HG03342 (cell line): ENCODE measurements around the gene PRCC.
"Not testable (repeated sequence)": the region's sequence is repeated elsewhere in the genome, so short reads cannot be mapped to it uniquely, and the experiment has no call there.

Experiments used
- ATAC-seq: cut with Tn5 transposase; IDR thresholded peaks from one replicate; pipeline ENCODE4 v1.9.1; 2021; ENCODE audit warnings: mild to moderate bottlenecking, moderate library complexity; ENCODE audit not compliant: unreplicated experiment

PRCC gene

GRCh38 chr1:156744344-156744743 is 23.0 kb upstream of the PRCC start:
- ATAC-seq = no peak

GRCh38 chr1:156744786-156745419 is 22.4 kb upstream of the PRCC start:
- ATAC-seq = no peak

- ATAC-seq = no peak
Observed at GRCh38 chr1:156745881-156746280, 21.5 kb upstream of the PRCC start.

DNA sequence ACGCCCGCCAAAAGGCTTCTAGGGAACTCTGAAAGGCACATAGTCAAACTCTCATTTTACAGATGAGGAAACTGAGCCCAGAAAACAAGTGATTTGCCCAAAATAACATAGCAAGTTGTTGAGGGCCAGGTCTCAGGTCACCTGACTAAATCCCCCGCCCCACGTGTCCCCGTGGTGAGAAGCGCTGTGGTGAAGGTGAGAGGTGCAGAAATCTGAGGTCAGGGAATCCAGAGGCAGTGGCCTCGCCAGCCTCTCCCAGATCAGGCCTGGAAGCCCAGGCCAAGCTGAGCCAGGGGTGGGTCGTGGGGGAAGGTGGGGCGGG is 21.0 kb upstream of the PRCC start:
- ATAC-seq = no peak

GRCh38 chr1:156746728-156747631 is 20.4 kb upstream of the PRCC start:
- ATAC-seq = no peak

- no peak for ATAC-seq
Observed at GRCh38 chr1:156747742-156748669, 19.3 kb upstream of the PRCC start.

DNA sequence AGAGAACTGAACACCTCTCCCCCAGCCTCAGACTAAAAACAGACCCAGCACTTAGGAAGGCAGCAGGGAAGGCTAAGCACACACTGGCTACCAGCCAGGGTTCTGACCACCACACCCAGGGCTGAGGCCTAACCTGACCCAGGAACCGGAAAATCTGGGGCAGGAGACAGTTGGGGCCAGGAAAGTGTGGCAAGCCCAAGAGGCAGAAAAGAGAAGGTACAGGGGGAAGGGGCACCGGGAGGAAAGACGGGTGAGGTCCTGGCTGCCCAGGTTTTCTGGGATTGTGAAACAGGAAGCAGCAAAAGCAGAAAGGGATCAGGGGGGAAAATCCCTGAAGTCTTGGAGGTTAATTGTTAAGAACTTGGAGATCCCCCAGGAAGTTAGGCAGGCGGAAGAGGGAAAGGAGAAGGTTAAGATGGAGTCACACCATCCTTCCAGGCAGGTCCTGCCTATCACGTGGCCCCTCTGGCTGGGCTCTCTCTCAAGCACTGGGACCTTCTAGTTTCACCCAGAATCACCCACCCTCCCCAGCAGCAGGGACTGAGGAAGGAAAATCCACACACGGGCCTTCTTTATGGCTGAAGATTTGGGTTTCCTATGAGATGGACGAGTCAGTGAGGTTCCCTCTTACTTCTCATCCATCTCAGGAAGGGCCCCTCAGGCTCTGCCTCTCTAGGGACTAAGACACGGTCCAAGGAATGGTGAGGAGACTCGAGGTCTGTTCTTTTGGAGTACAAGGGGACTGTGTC is 18.5 kb upstream of the PRCC start:
- ATAC-seq = no peak

- no peak for ATAC-seq
Observed at GRCh38 chr1:156749419-156750118, 17.8 kb upstream of the PRCC start.

GRCh38 chr1:156750191-156750672 is 17.1 kb upstream of the PRCC start:
- ATAC-seq = no peak

GRCh38 chr1:156750711-156751450 is 16.5 kb upstream of the PRCC start:
- peak; percentile 15 for ATAC-seq

GRCh38 chr1:156751451-156751756 is 15.9 kb upstream of the PRCC start, which contains the start of gene HDGF:
Gene HDGF, minus strand, starts transcription at chr1:156751675. Its CDS starts 246 bp downstream, at chr1:156751429.
- ATAC-seq = peak; percentile 13

DNA sequence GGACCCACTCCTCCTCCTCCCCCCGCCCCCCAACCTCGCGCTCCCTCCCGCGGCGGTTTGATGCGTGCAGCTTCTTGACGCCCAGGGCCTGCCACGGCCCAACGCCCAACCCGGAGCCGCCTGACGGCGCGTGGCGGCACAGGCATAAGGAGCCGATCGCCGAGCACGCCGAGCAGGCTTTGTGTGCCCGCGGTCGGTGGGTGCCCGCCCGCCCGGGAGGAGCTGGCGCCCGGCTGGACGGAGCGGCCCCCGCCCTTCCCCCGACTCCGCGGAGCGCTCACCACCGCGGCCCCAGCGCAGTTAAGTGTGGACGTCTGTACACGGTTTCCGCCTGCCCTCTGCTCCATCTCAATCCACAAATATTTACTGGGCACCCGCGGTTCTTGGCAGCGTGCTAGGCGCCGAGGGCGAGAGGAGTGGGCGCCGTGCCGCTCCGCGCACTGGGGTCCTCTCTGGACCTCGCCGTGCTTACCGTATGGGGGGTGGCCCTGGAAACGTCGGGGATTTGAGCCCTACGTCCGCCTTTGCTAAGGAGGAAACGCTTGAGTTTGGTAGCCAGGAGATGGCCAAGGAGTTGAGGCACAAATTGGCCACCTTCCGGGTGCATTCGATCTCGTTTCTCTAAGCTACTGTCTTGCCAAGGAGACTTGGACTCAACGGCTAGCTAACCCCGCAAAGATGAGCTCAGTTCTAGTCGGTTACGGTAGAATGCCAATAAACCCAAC is 15.4 kb upstream of the PRCC start:
- ATAC-seq = peak; percentile 51

DNA sequence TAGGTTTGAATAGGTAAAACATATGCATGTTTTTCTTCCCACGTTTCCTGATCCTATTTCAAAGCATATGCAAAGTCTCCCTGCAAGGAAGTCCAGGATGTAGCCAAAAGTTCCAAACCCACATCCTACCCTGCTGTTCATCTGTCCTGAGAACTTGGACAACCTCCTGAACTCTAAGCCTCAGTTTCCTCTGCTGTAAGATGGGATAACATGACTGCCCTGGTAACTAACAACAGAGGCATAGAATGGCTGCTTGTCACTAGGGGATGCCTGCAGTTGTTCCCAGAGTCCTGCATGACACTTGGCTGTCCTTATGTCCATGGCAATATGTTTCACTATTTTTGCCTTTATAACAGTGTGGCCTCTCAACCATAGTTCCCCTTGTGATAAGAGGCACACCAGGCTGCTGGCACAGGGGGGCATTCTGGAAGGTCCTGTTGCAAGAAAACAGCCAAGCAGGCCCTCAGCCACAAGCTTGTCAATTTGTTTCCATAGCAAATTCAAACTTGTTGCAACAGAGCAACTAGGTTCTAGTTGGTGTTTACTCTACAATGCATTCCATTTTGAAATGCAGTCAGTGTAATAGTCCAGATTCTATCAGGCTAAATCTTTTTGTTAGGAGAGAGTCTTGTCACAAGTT is 14.4 kb upstream of the PRCC start:
- ATAC-seq = no peak

DNA sequence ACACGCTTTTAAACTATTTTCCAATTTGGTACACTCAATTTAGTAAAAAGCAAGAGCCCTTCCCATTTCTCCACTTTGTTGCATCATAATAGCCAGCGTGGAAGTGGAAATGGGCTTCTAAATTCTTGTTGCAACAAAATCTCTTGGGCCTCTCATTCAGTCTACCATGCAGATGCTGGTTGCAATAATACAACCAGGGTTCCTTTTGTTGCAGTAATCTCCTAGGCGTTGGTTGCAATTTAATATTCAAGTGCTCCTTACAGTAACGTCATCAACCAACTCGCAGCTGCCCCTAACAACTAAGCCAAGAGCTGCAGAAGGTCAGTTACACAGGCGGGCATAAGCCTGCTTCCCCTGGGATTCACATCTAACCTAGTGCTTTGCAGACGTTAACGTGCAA is 13.1 kb upstream of the PRCC start:
- no peak for ATAC-seq

DNA sequence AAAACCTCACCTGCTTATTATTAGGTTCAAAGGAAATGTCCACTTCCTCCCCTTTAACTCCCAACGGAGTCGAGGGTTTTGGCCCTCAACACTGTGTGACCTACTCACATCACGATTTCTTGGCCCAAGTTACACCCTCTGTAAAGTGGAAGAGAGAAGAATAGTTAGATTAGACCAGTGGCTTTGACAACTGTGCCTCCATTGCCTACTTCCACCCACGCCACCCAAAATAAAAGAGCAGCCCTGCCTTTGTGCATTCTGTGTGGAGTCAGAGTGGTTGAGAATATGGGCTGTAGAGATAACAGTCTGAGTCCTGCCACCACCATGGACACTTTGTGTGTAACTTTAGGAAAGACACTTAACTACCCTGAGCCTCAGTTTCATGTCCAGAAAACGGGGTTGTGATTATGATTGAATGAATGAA is 11.8 kb upstream of the PRCC start:
- no peak for ATAC-seq

- no peak for ATAC-seq
Observed at GRCh38 chr1:156756355-156756754, 11.0 kb upstream of the PRCC start.

GRCh38 chr1:156757572-156758253 is 9.6 kb upstream of the PRCC start:
- not testable (repeated sequence) for ATAC-seq
